Gastrocnemius medialis (tissue), 4 donors: ENCODE measurements around the gene ADAMTSL1.

ENCODE experiments used
- POLR2A ChIP-seq, 2 donors: fragments of 450-650 bp; IDR thresholded peaks; one replicate each; pipeline ENCODE4 v1.6.1; 2017; ENCODE audit warnings: antibody characterized with exemption in 2 of 2, mild to moderate bottlenecking in 2 of 2, moderate library complexity in 2 of 2
- TF ChIP-seq, protein P1 (sequence below), 5 experiments: fragments of 450-650 bp in 3 of 5; fragments of 200-600 bp in 2 of 5; sonication (generic) in 2 of 5; IDR thresholded peaks in 4 of 5; conservative IDR thresholded peaks in 1 of 5; 1 replicate in 4 of 5; 2 replicates in 1 of 5; pipeline ENCODE4 v1.5.1; 2016 to 2019; ENCODE audit warnings: antibody characterized with exemption in 5 of 5, mild to moderate bottlenecking in 3 of 5, moderate library complexity in 3 of 5

- TF ChIP-seq, protein P1, sequence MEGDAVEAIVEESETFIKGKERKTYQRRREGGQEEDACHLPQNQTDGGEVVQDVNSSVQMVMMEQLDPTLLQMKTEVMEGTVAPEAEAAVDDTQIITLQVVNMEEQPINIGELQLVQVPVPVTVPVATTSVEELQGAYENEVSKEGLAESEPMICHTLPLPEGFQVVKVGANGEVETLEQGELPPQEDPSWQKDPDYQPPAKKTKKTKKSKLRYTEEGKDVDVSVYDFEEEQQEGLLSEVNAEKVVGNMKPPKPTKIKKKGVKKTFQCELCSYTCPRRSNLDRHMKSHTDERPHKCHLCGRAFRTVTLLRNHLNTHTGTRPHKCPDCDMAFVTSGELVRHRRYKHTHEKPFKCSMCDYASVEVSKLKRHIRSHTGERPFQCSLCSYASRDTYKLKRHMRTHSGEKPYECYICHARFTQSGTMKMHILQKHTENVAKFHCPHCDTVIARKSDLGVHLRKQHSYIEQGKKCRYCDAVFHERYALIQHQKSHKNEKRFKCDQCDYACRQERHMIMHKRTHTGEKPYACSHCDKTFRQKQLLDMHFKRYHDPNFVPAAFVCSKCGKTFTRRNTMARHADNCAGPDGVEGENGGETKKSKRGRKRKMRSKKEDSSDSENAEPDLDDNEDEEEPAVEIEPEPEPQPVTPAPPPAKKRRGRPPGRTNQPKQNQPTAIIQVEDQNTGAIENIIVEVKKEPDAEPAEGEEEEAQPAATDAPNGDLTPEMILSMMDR (IDR thresholded peaks at IDR 0.05 in 4 of 5, conservative IDR thresholded peaks at IDR 0.05 in 1 of 5), result no peak
- no peak for TF ChIP-seq POLR2A (IDR thresholded peaks at IDR 0.05)
These were observed 65.3 kb downstream of the ADAMTSL1 start for GRCh38 chr9:18539203-18539693.
